ENCODE results near the gene BSN.

The BSN gene

GRCh38 chr3:49519916-49520385 lies 34.3 kb upstream of the BSN start:
- peaks cover 3% of the 10 kb centered on the region for H3K4me1 ChIP-seq (ENCODE audit: control insufficient read depth, insufficient read depth, low read length)
- H3K36me3 ChIP-seq (ENCODE audit: control insufficient read depth, insufficient read depth, low read length, severe bottlenecking) = peaks cover 19% of the 10 kb centered on the region
- DNase-seq (ENCODE audit: low read depth) = no peak
- no peak overlapping the region for H3K9ac ChIP-seq (ENCODE audit: low read length)
- H3K4me3 ChIP-seq (ENCODE audit: low read length) = no peak overlapping the region
- no peaks in the 10 kb centered on the region for H3K27me3 ChIP-seq (replicated peaks; ENCODE audit: control insufficient read depth, insufficient read depth, low read length)
- H3K9me3 ChIP-seq (ENCODE audit: control insufficient read depth, low read length) = no peaks in the 10 kb centered on the region

DNA sequence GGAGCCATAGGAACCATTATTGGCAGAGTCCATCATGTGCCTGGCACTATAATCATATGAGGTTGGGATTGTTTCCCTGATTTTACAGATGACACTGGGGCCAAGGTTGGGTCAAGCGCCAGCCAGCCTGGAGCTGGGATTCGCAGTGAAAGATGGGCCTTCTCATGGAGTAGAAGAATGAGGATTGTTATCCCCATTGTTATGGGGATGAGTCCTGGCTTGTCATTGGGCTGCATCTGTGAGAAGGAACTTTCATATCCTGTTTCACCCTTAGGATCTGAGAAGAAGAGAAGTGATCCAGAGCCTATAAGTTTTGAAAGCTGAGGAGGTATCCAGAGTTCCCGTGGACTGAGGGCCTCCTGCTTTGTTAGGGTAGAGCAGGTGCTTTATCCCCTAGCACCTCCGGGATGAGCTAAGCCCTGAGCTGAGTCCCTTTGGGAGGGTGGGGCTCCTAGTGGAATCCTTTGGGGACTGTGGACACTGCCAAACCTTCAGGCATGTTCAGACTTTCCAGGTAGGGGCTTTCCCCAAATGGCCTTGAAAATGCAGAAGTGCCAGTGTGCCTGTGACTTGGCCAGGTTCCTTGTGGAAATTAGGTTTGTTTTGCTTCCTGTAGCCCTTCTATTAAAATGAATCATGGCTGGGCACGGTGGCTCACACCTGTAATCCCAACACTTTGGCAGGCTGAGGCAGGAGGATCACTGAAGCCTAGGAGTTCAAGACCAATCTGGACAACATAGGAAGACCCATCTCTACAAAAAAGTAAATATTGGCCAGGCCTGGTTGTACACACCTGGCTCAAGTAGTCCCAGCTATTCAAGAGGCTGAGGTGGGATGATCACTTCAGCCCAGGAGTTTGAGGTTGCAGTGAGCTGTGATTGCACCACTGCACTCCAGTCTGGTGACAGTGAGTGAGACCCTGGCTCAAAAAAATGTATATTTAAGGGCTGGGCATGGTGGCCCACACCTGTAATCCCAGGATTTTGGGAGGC lies 30.2 kb upstream of the BSN start:
- Histone ChIP-seq H3K9ac (ENCODE audit: low read length) (no peak overlapping the region), H3K27me3 (replicated peaks; ENCODE audit: control insufficient read depth, insufficient read depth, low read length) (no peaks in the 10 kb centered on the region), H3K36me3 (ENCODE audit: control insufficient read depth, insufficient read depth, low read length, severe bottlenecking) (peaks cover 4% of the 10 kb centered on the region), H3K4me3 (ENCODE audit: low read length) (no peak overlapping the region), H3K4me1 (ENCODE audit: control insufficient read depth, insufficient read depth, low read length) (peaks cover 3% of the 10 kb centered on the region), H3K9me3 (ENCODE audit: control insufficient read depth, low read length) (no peaks in the 10 kb centered on the region)
- no peak for DNase-seq (ENCODE audit: low read depth)

- no peak overlapping the region for H3K4me3 ChIP-seq (ENCODE audit: low read length)
- DNase-seq (ENCODE audit: low read depth) = no peak
- H3K4me1 ChIP-seq (ENCODE audit: control insufficient read depth, insufficient read depth, low read length) = peaks cover 8% of the 10 kb centered on the region
- H3K9me3 ChIP-seq (ENCODE audit: control insufficient read depth, low read length) = no peaks in the 10 kb centered on the region
- no peak overlapping the region for H3K9ac ChIP-seq (ENCODE audit: low read length)
- no peaks in the 10 kb centered on the region for H3K27me3 ChIP-seq (replicated peaks; ENCODE audit: control insufficient read depth, insufficient read depth, low read length)
- peaks cover 28% of the 10 kb centered on the region for H3K36me3 ChIP-seq (ENCODE audit: control insufficient read depth, insufficient read depth, low read length, severe bottlenecking)
Measured at GRCh38 chr3:49529567-49529966, 24.7 kb upstream of the BSN start.

DNA sequence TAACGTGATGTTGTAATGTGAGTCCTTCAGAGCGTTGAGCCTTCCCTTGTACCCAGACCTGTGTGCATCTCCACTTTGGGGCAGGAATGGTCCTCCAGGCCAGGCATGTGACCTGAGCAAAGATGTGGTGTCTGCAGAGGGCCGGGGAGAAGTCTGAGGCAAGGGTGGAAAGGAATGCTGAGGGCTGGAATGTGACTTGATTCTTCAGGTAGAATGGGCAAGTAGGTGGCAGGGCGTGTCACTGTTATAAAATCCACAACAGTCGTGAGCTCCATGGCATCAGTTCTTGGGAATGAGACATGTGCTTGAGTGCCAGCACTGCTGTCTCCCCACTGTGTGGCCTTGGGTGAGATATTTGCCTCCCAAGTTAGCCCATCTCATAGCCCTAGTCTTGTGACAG lies 24.0 kb upstream of the BSN start:
- peaks cover 12% of the 10 kb centered on the region for H3K4me1 ChIP-seq (ENCODE audit: control insufficient read depth, insufficient read depth, low read length)
- no peak for DNase-seq (ENCODE audit: low read depth)
- H3K9ac ChIP-seq (ENCODE audit: low read length) = no peak overlapping the region
- peaks cover 28% of the 10 kb centered on the region for H3K36me3 ChIP-seq (ENCODE audit: control insufficient read depth, insufficient read depth, low read length, severe bottlenecking)
- H3K4me3 ChIP-seq (ENCODE audit: low read length) = no peak overlapping the region
- H3K27me3 ChIP-seq (replicated peaks; ENCODE audit: control insufficient read depth, insufficient read depth, low read length) = no peaks in the 10 kb centered on the region
- H3K9me3 ChIP-seq (ENCODE audit: control insufficient read depth, low read length) = no peaks in the 10 kb centered on the region

GRCh38 chr3:49530701-49531100 lies 23.6 kb upstream of the BSN start:
- H3K4me3 ChIP-seq (ENCODE audit: low read length) = no peak overlapping the region
- H3K4me1 ChIP-seq (ENCODE audit: control insufficient read depth, insufficient read depth, low read length) = peaks cover 13% of the 10 kb centered on the region
- no peak overlapping the region for H3K9ac ChIP-seq (ENCODE audit: low read length)
- H3K9me3 ChIP-seq (ENCODE audit: control insufficient read depth, low read length) = no peaks in the 10 kb centered on the region
- peaks cover 28% of the 10 kb centered on the region for H3K36me3 ChIP-seq (ENCODE audit: control insufficient read depth, insufficient read depth, low read length, severe bottlenecking)
- no peaks in the 10 kb centered on the region for H3K27me3 ChIP-seq (replicated peaks; ENCODE audit: control insufficient read depth, insufficient read depth, low read length)
- DNase-seq (ENCODE audit: low read depth) = no peak

- Histone ChIP-seq H3K4me3 (ENCODE audit: low read length) (no peak overlapping the region), H3K4me1 (ENCODE audit: control insufficient read depth, insufficient read depth, low read length) (peaks cover 18% of the 10 kb centered on the region), H3K27me3 (replicated peaks; ENCODE audit: control insufficient read depth, insufficient read depth, low read length) (no peaks in the 10 kb centered on the region), H3K9ac (ENCODE audit: low read length) (no peak overlapping the region), H3K36me3 (ENCODE audit: control insufficient read depth, insufficient read depth, low read length, severe bottlenecking) (peaks cover 28% of the 10 kb centered on the region), H3K9me3 (ENCODE audit: control insufficient read depth, low read length) (no peaks in the 10 kb centered on the region)
- no peak for DNase-seq (ENCODE audit: low read depth)
Measured at GRCh38 chr3:49531218-49531617, 23.1 kb upstream of the BSN start.

DNA sequence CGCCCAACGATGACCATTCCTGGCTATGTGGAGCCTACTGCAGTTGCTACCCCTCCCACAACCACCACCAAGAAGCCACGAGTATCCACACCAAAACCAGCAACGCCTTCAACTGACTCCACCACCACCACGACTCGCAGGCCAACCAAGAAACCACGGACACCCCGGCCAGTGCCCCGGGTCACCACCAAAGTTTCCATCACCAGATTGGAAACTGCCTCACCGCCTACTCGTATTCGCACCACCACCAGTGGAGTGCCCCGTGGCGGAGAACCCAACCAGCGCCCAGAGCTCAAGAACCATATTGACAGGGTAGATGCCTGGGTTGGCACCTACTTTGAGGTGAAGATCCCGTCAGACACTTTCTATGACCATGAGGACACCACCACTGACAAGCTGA lies 22.6 kb upstream of the BSN start:
- H3K4me1 ChIP-seq (ENCODE audit: control insufficient read depth, insufficient read depth, low read length) = peaks cover 23% of the 10 kb centered on the region
- H3K4me3 ChIP-seq (ENCODE audit: low read length) = no peak overlapping the region
- no peaks in the 10 kb centered on the region for H3K9me3 ChIP-seq (ENCODE audit: control insufficient read depth, low read length)
- H3K9ac ChIP-seq (ENCODE audit: low read length) = no peak overlapping the region
- no peak for DNase-seq (ENCODE audit: low read depth)
- H3K27me3 ChIP-seq (replicated peaks; ENCODE audit: control insufficient read depth, insufficient read depth, low read length) = no peaks in the 10 kb centered on the region
- peaks cover 28% of the 10 kb centered on the region for H3K36me3 ChIP-seq (ENCODE audit: control insufficient read depth, insufficient read depth, low read length, severe bottlenecking)

- no peaks in the 10 kb centered on the region for H3K27me3 ChIP-seq (replicated peaks; ENCODE audit: control insufficient read depth, insufficient read depth, low read length)
- no peak overlapping the region for H3K4me3 ChIP-seq (ENCODE audit: low read length)
- DNase-seq (ENCODE audit: low read depth) = no peak
- H3K9ac ChIP-seq (ENCODE audit: low read length) = no peak overlapping the region
- peaks cover 28% of the 10 kb centered on the region for H3K36me3 ChIP-seq (ENCODE audit: control insufficient read depth, insufficient read depth, low read length, severe bottlenecking)
- peaks cover 26% of the 10 kb centered on the region for H3K4me1 ChIP-seq (ENCODE audit: control insufficient read depth, insufficient read depth, low read length)
- H3K9me3 ChIP-seq (ENCODE audit: control insufficient read depth, low read length) = no peaks in the 10 kb centered on the region
Measured at GRCh38 chr3:49533031-49533430, 21.2 kb upstream of the BSN start.

GRCh38 chr3:49533786-49534519 lies 20.3 kb upstream of the BSN start:
- H3K9ac ChIP-seq (ENCODE audit: low read length) = peak overlapping the region; percentile 66
- no peak for DNase-seq (ENCODE audit: low read depth)
- no peaks in the 10 kb centered on the region for H3K27me3 ChIP-seq (replicated peaks; ENCODE audit: control insufficient read depth, insufficient read depth, low read length)
- H3K36me3 ChIP-seq (ENCODE audit: control insufficient read depth, insufficient read depth, low read length, severe bottlenecking) = peaks cover 28% of the 10 kb centered on the region
- H3K4me1 ChIP-seq (ENCODE audit: control insufficient read depth, insufficient read depth, low read length) = peaks cover 26% of the 10 kb centered on the region
- no peak overlapping the region for H3K4me3 ChIP-seq (ENCODE audit: low read length)
- H3K9me3 ChIP-seq (ENCODE audit: control insufficient read depth, low read length) = no peaks in the 10 kb centered on the region

- no peak for DNase-seq (ENCODE audit: low read depth)
- Histone ChIP-seq H3K9me3 (ENCODE audit: control insufficient read depth, low read length) (no peaks in the 10 kb centered on the region), H3K36me3 (ENCODE audit: control insufficient read depth, insufficient read depth, low read length, severe bottlenecking) (peaks cover 28% of the 10 kb centered on the region), H3K9ac (ENCODE audit: low read length) (peak overlapping the region; percentile 66), H3K4me1 (ENCODE audit: control insufficient read depth, insufficient read depth, low read length) (peaks cover 26% of the 10 kb centered on the region), H3K4me3 (ENCODE audit: low read length) (no peak overlapping the region), H3K27me3 (replicated peaks; ENCODE audit: control insufficient read depth, insufficient read depth, low read length) (no peaks in the 10 kb centered on the region)
Measured at GRCh38 chr3:49534581-49535441, 19.5 kb upstream of the BSN start.

Measured in adipocyte (in vitro differentiated cells).